Endodermal cell (in vitro differentiated cells): ENCODE measurements around the gene MYORG. TPM values are rescaled to one million over a fixed set of nuclear protein-coding genes. Genes with fewer than 3 reads are reported as not detected.

Experiments
- DNase-seq: peaks from one replicate; pipeline ENCODE4 v3.0.0-alpha.2; 2017
- H3K27ac ChIP-seq: 2 replicates; pipeline ENCODE4 v1.5.1; 2013; ENCODE audit warnings: mild to moderate bottlenecking, low read depth, low read length, moderate library complexity
- H3K27me3 ChIP-seq: 2 replicates; pipeline ENCODE4 v1.6.1; 2013; ENCODE audit warnings: mild to moderate bottlenecking, low read length, moderate library complexity; ENCODE audit not compliant: insufficient read depth, control insufficient read depth, poor library complexity, severe bottlenecking
- H3K36me3 ChIP-seq: 2 replicates; pipeline ENCODE4 v1.7.0; 2013; ENCODE audit warnings: mild to moderate bottlenecking, low read length, moderate library complexity; ENCODE audit not compliant: control insufficient read depth, insufficient read depth
- H3K4me1 ChIP-seq: one replicate; pipeline ENCODE4 v1.7.0; 2013; ENCODE audit warnings: low read length; ENCODE audit not compliant: control insufficient read depth, insufficient read depth
- H3K4me3 ChIP-seq: 2 replicates; pipeline ENCODE4 v1.5.1; 2013; ENCODE audit warnings: mild to moderate bottlenecking, low read length, moderate library complexity
- H3K9ac ChIP-seq: 2 replicates; pipeline ENCODE4 v1.6.1; 2013; ENCODE audit warnings: mild to moderate bottlenecking, low read length, moderate library complexity; ENCODE audit not compliant: poor library complexity, severe bottlenecking; ENCODE audit errors: extremely low read depth
- H3K9me3 ChIP-seq: 2 replicates; pipeline ENCODE4 v1.6.1; 2013; ENCODE audit warnings: mild to moderate bottlenecking, low read length, moderate library complexity; ENCODE audit not compliant: control insufficient read depth
- H3K27ac Mint-ChIP-seq: 2 replicates; pipeline ENCODE4 v1.8.0; 2020; ENCODE audit warnings: mixed read lengths
- H3K27me3 Mint-ChIP-seq: 2 replicates; pipeline ENCODE4 v1.8.0; 2021; ENCODE audit warnings: mild to moderate bottlenecking, mixed read lengths; ENCODE audit not compliant: insufficient read depth
- H3K36me3 Mint-ChIP-seq: 2 replicates; pipeline ENCODE4 v1.8.0; 2020; ENCODE audit warnings: low read depth, mixed read lengths
- H3K4me1 Mint-ChIP-seq: 2 replicates; pipeline ENCODE4 v1.8.0; 2020; ENCODE audit warnings: mixed read lengths
- H3K4me3 Mint-ChIP-seq: 2 replicates; pipeline ENCODE4 v1.8.0; 2020; ENCODE audit warnings: mild to moderate bottlenecking, moderate library complexity, mixed read lengths
- H3K9me3 Mint-ChIP-seq: 2 replicates; pipeline ENCODE4 v1.8.0; 2020; ENCODE audit warnings: mild to moderate bottlenecking, mixed read lengths
- WGBS, 2 experiments: methylation state at CpG; one replicate each; pipeline versions ENCODE4 v1.1.5 to v1.1.7; 2013; ENCODE audit warnings: missing lambda C conversion rate in 2 of 2, mixed read lengths in 1 of 2; ENCODE audit not compliant: insufficient coverage in 1 of 2, insufficient read length in 1 of 2; 5-methylcytosine and 5-hydroxymethylcytosine counted together
- total RNA-seq, 2 donors: library from RNA; stranded (reverse); fragmentation: NEBNext Ultra II Directional in 1 of 2; extraction: Animal tissue kit (Norgen Biotek cat#: 25700) in 1 of 2; gene quantifications; 2 replicates in 1 of 2; 3 replicates in 1 of 2; pipeline ENCODE4 v1.2.1, GENCODE V29; 2021
- TF ChIP-seq, protein P1 (sequence below): fragments of 200-600 bp; sonication (generic); conservative IDR thresholded peaks from 2 replicates; pipeline ENCODE4 v1.5.0; 2021; ENCODE audit warnings: antibody characterized with exemption, mild to moderate bottlenecking

MYORG gene
- total RNA-seq, 2 donors from 2014 or later: 56.7 to 58.8 TPM

DNA sequence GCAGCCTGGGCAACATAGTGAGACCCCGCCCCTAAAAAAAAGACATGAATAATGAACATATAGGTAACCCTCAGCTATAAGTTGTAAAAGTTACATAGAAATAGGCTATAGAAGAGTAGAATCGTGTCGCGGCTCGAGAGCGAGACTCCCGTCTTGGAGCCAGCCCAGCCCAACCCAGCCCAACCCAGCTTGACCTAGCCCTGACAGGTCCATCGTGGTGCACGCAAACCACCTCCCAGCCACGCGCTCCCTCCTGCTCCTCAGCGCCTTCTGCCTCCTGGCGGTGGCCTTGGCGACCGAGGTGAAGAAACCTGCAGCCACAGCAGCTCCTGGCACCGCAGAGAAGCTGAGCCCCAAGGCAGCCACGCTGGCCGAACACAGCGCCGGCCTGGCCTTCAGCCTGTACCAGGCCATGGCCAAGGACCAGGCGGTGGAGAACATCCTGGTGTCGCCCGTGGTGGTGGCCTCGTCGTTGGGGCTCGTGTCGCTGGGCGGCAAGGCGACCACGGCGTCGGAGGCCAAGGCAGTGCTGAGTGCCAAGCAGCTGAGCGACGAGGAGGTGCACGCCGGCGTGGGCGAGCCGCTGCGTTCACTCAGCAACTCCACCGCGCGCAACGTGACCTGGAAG, 58.4 kb downstream of the MYORG start:
- H3K27me3 Mint-ChIP-seq: no peaks in the 10 kb centered on the region
- no peaks in the 10 kb centered on the region for H3K27me3 ChIP-seq
- WGBS, 2 experiments: 96 to 98% methylated on average over 37 to 44 of the region's 44 CpGs
- no peak overlapping the region for H3K4me3 Mint-ChIP-seq
- no peak overlapping the region for H3K27ac ChIP-seq
- H3K4me1 ChIP-seq: no peaks in the 10 kb centered on the region
- no peaks in the 10 kb centered on the region for H3K9me3 Mint-ChIP-seq
- no peaks in the 10 kb centered on the region for H3K9me3 ChIP-seq
- TF ChIP-seq, protein P1, sequence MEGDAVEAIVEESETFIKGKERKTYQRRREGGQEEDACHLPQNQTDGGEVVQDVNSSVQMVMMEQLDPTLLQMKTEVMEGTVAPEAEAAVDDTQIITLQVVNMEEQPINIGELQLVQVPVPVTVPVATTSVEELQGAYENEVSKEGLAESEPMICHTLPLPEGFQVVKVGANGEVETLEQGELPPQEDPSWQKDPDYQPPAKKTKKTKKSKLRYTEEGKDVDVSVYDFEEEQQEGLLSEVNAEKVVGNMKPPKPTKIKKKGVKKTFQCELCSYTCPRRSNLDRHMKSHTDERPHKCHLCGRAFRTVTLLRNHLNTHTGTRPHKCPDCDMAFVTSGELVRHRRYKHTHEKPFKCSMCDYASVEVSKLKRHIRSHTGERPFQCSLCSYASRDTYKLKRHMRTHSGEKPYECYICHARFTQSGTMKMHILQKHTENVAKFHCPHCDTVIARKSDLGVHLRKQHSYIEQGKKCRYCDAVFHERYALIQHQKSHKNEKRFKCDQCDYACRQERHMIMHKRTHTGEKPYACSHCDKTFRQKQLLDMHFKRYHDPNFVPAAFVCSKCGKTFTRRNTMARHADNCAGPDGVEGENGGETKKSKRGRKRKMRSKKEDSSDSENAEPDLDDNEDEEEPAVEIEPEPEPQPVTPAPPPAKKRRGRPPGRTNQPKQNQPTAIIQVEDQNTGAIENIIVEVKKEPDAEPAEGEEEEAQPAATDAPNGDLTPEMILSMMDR: no peak
- H3K9ac ChIP-seq: no peak overlapping the region
- no peak overlapping the region for H3K27ac Mint-ChIP-seq
- peaks cover 3% of the 10 kb centered on the region for H3K36me3 Mint-ChIP-seq
- DNase-seq: peak; percentile 53
- H3K36me3 ChIP-seq: no peaks in the 10 kb centered on the region
- H3K4me1 Mint-ChIP-seq: no peaks in the 10 kb centered on the region
- H3K4me3 ChIP-seq: no peak overlapping the region

DNA sequence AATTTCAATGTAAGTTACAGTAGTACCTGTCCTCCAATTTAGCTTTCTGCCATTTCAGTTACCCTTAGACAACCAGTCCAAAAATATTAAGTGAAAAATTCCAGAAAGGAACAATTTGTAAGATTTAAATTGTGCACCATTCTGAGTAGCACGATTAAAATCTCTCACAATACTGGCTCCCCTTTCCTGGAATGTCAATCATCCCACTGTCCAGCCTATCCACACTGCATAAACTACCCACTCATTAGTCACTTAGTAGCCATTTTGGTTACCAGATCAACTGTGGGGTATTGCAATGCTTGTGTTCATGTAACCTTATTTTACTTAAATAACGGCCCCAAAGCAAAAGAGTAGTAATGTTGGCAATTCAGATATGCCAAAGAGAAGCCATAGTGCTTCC, 59.3 kb downstream of the MYORG start:
- Histone ChIP-seq H3K4me3 (no peak overlapping the region), H3K9ac (no peak overlapping the region), H3K4me1 (no peaks in the 10 kb centered on the region), H3K36me3 (no peaks in the 10 kb centered on the region), H3K27me3 (no peaks in the 10 kb centered on the region), H3K9me3 (no peaks in the 10 kb centered on the region), H3K27ac (no peak overlapping the region)
- Mint-ChIP-seq H3K4me1 (no peaks in the 10 kb centered on the region), H3K36me3 (peaks cover 3% of the 10 kb centered on the region), H3K4me3 (no peak overlapping the region), H3K27me3 (no peaks in the 10 kb centered on the region), H3K27ac (no peak overlapping the region), H3K9me3 (no peaks in the 10 kb centered on the region)
- DNase-seq: no peak
- 87 to 100% methylated on average over 2 of the region's 2 CpGs for WGBS, 2 experiments
- TF ChIP-seq, protein P1: no peak

Other genes starting within 250 kb of the MYORG start
- 10 to 100 TPM; 36.4 to 39.8 TPM for gene UBAP1, start 197.9 kb downstream of the MYORG start, total RNA-seq
- 10 to 100 TPM in 1 of 2 donors, 1 to 10 TPM in 1; 7.7 to 10.6 TPM for gene KIF24, start 47.6 kb downstream of the MYORG start, total RNA-seq
- 10 to 100 TPM; 20.6 to 29.4 TPM for gene NUDT2, start 47.3 kb downstream of the MYORG start, total RNA-seq
- gene FAM219A, start 81.7 kb upstream of the MYORG start, total RNA-seq: 10 to 100 TPM; 17.1 to 19.6 TPM
- 1 to 10 TPM; 2.5 to 4.1 TPM for gene DNAI1, start 81.9 kb upstream of the MYORG start, total RNA-seq
- 10 to 100 TPM in 1 of 2 donors, 1 to 10 TPM in 1; 7.1 to 14.5 TPM for gene ENHO, start 146.1 kb upstream of the MYORG start, total RNA-seq
- 1 to 10 TPM in 1 of 2 donors, under 1 TPM in 1; 0.53 to 1.6 TPM for gene CNTFR, start 212.8 kb upstream of the MYORG start, total RNA-seq
- 10 to 100 TPM; 19.3 to 22.4 TPM for gene RPP25L, start 235.2 kb upstream of the MYORG start, total RNA-seq
- 10 to 100 TPM; 51.9 to 53.6 TPM for gene DCTN3, start 243.6 kb upstream of the MYORG start, total RNA-seq